Activated CD8-positive, alpha-beta memory T cell treated with anti-CD3 and anti-CD28 coated beads, Interleukin-2, amount 50 U/mL, for 48 hours (primary cell): ENCODE results near the gene NTF4.
A peak's percentile ranks its signal among the peaks of the same experiment; 100 is the strongest.

Experiments
- DNase-seq: peaks from one replicate; pipeline ENCODE4 v3.0.0-alpha.2; 2020

The NTF4 gene

GRCh38 chr19:49019242-49019932, 45.2 kb downstream of the NTF4 start:
- DNase-seq: peak; percentile 85

GRCh38 chr19:49018388-49019241, 46.0 kb downstream of the NTF4 start:
- peak; percentile 67 for DNase-seq

GRCh38 chr19:49017666-49018351, 46.8 kb downstream of the NTF4 start:
- DNase-seq: peak; percentile 84

- DNase-seq: no peak
Measured at GRCh38 chr19:49017041-49017665, 47.5 kb downstream of the NTF4 start, which contains the start of gene LHB. TSS of gene LHB (minus strand) at chr19:49017091. CDS start at chr19:49017081, 10 bp downstream.

GRCh38 chr19:49016067-49016839, 48.4 kb downstream of the NTF4 start:
- no peak for DNase-seq

- no peak for DNase-seq
Measured at GRCh38 chr19:49014870-49015255, 49.8 kb downstream of the NTF4 start.

- DNase-seq: no peak
Measured at GRCh38 chr19:49014123-49014869, 50.3 kb downstream of the NTF4 start.

- no peak for DNase-seq
Measured at GRCh38 chr19:49011194-49011593, 53.4 kb downstream of the NTF4 start.
